ENCODE results near the gene PLEKHM2.

PLEKHM2 gene

GRCh38 chr1:15744122-15744679, 60.1 kb downstream of the PLEKHM2 start:
- DNase-seq (ENCODE audit: extremely low read depth, low read depth) = no peak
- no peak for TF ChIP-seq CTCF (IDR thresholded peaks at IDR 0.05; ENCODE audit: low read depth, low read length, missing control alignments)
- no peak overlapping the region for H3K4me3 ChIP-seq (replicated peaks; ENCODE audit: low read depth, low read length)

DNA sequence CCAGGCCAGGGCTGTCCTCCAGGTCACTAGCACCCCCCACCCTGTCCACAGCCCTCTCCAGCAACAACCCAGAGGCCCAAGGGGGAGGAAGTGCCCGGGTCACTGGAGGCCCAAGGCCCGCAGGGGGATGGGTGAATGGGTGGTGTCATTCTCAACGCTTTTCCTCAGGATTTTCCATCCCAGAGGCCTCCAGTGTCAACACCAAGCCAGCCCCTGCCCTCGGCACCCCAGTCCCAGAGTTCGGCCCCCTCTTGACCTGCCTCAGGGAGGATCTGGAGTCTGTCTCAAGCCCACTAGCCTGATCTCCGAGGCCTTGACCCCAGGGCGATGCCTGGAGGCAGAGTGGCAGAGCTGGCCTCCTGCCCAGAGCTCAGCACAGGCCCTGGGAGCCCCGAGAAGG, 63.3 kb downstream of the PLEKHM2 start:
- no peak for TF ChIP-seq CTCF (IDR thresholded peaks at IDR 0.05; ENCODE audit: low read depth, low read length, missing control alignments)

DNA sequence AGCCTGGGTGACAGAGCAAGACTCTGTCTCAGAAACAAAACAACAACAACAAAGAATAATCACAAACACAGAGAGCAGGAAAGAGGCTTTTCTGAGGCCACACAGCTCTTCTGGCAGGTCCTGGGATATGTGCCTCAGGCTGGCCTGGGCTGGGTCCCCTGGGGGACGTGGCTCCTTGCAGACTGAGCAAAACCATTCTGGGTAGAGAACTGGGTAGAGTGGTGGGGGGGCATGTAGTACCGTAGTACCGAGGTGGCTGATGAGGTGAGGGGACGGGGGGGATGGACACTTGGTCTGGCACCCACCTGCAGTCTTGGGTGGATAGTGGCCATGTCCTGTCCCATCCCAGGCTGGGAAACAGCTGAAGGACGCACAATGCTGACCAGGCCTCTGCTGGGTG, 64.1 kb downstream of the PLEKHM2 start:
- H3K4me3 ChIP-seq (replicated peaks; ENCODE audit: low read depth, low read length) = no peak overlapping the region
- DNase-seq (ENCODE audit: extremely low read depth, low read depth) = no peak
- no peak for TF ChIP-seq CTCF (IDR thresholded peaks at IDR 0.05; ENCODE audit: low read depth, low read length, missing control alignments)

More for the DNA sequence above, 63.3 kb downstream of the PLEKHM2 start:
- DNase-seq (ENCODE audit: extremely low read depth, low read depth) = no peak
- H3K4me3 ChIP-seq (replicated peaks; ENCODE audit: low read depth, low read length) = no peak overlapping the region

- TF ChIP-seq CTCF (IDR thresholded peaks at IDR 0.05; ENCODE audit: low read depth, low read length, missing control alignments) = no peak
- H3K4me3 ChIP-seq (replicated peaks; ENCODE audit: low read depth, low read length) = no peak overlapping the region
- no peak for DNase-seq (ENCODE audit: extremely low read depth, low read depth)
Measured at GRCh38 chr1:15748690-15749398, 64.7 kb downstream of the PLEKHM2 start.

DNA sequence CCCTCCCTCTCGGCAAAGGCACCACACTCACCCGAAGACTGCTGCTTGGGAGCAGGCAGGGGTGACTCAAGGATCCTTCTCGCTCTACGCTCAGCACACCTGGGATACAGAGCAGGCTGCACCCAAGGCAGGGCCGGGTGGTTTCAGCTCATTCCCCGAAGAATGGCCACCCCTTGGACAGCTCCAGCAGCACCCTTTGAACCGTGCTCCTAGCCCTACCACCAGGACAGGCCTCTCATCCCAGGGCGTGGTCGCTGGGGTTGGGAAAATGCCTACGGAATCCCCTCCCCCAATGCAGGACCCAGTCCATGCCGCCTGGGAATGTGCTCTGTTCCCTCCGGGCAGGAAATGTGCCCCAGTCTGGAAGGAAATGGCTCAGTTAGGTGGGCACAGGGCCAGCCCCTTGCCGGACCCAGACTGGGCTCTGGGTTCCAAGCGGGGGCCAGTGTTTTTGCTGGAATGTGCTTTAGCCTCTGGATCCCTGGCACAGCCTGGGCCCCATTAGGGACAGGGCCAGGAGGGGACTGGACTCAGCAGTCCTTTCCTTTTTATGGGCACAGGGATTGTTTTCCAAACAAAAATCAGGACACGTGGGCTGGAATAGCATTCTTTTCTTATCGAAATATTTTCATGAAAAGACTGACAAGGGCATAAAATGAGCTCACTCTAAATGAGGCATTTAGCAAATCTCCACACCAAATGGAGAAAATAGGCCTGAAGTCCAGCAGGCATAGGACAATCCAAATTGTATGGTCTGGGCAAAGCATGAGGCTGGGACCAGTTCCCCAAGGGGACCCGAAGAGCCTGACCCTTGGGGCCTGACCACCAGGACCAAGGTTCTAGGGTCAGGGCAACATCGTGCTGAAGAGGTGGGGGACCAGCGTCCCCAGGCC, 65.5 kb downstream of the PLEKHM2 start:
- no peak for DNase-seq (ENCODE audit: extremely low read depth, low read depth)
- no peak overlapping the region for H3K4me3 ChIP-seq (replicated peaks; ENCODE audit: low read depth, low read length)
- TF ChIP-seq CTCF (IDR thresholded peaks at IDR 0.05; ENCODE audit: low read depth, low read length, missing control alignments) = no peak

DNA sequence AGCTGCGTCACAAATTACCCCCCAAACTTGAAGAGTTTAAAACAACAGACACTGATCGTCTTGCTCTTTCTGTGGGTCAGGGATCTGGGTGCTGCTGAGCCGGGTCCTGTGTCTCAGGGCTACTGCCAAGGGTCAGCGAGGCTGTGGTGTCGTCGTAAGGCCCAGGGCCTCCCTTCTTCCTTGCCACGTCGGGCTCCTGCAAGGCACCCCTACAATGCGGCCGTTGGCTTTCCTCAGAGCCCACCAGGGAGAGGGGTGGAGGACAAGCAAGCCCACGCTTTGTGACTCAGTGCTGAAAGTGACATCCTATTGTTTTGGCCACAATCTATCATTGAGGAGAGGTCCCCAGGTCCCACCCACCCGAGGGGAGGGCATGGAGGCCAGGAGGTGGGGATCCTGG, 66.8 kb downstream of the PLEKHM2 start:
- DNase-seq (ENCODE audit: extremely low read depth, low read depth) = no peak
- TF ChIP-seq CTCF (IDR thresholded peaks at IDR 0.05; ENCODE audit: low read depth, low read length, missing control alignments) = no peak

More for the DNA sequence above, 66.8 kb downstream of the PLEKHM2 start:
- no peak overlapping the region for H3K4me3 ChIP-seq (replicated peaks; ENCODE audit: low read depth, low read length)
